HG03565 (cell line): ENCODE measurements around the gene CST8.
"Not testable (repeated sequence)": the region's sequence is repeated elsewhere in the genome, so short reads cannot be mapped to it uniquely, and the experiment has no call there.

Experiments
- ATAC-seq: cut with Tn5 transposase; IDR thresholded peaks from one replicate; pipeline ENCODE4 v1.9.1; 2021; ENCODE audit warnings: mild to moderate bottlenecking, moderate library complexity; ENCODE audit not compliant: unreplicated experiment

Gene CST8

GRCh38 chr20:23490817-23491216 is at the start of gene CST8:
TSS of gene CST8 (plus strand) at chr20:23491117. CDS start at chr20:23491668, 551 bp downstream.
- ATAC-seq = no peak

- no peak for ATAC-seq
Measured at GRCh38 chr20:23441850-23442313, 49.0 kb upstream of the CST8 start.

GRCh38 chr20:23442436-23442835 is 48.5 kb upstream of the CST8 start:
- ATAC-seq = no peak

- no peak for ATAC-seq
Measured at GRCh38 chr20:23444859-23445258, 46.1 kb upstream of the CST8 start.

GRCh38 chr20:23445596-23446217 is 45.2 kb upstream of the CST8 start:
- no peak for ATAC-seq

- no peak for ATAC-seq
Measured at GRCh38 chr20:23446505-23446904, 44.4 kb upstream of the CST8 start.

- no peak for ATAC-seq
Measured at GRCh38 chr20:23448167-23448566, 42.8 kb upstream of the CST8 start.

- no peak for ATAC-seq
Measured at GRCh38 chr20:23449421-23449820, 41.5 kb upstream of the CST8 start.

GRCh38 chr20:23450877-23451276 is 40.0 kb upstream of the CST8 start:
- no peak for ATAC-seq

GRCh38 chr20:23451956-23452487 is 38.9 kb upstream of the CST8 start:
- no peak for ATAC-seq

- ATAC-seq = no peak
Measured at GRCh38 chr20:23452776-23453175, 38.1 kb upstream of the CST8 start, which contains the start of gene CST11. TSS of gene CST11 (minus strand) at chr20:23452876. CDS start at chr20:23452811, 65 bp downstream.

GRCh38 chr20:23453549-23454543 is 37.1 kb upstream of the CST8 start:
- ATAC-seq = no peak

GRCh38 chr20:23454816-23455215 is 36.1 kb upstream of the CST8 start:
- ATAC-seq = no peak

GRCh38 chr20:23455639-23456038 is 35.3 kb upstream of the CST8 start:
- ATAC-seq = no peak

GRCh38 chr20:23456409-23456808 is 34.5 kb upstream of the CST8 start:
- ATAC-seq = no peak

GRCh38 chr20:23456873-23457272 is 34.0 kb upstream of the CST8 start:
- ATAC-seq = no peak

- no peak for ATAC-seq
Measured at GRCh38 chr20:23459461-23460150, 31.3 kb upstream of the CST8 start.

GRCh38 chr20:23461180-23461579 is 29.7 kb upstream of the CST8 start:
- no peak for ATAC-seq

- not testable (repeated sequence) for ATAC-seq
Measured at GRCh38 chr20:23466961-23467360, 24.0 kb upstream of the CST8 start.

GRCh38 chr20:23472306-23472705 is 18.6 kb upstream of the CST8 start:
- not testable (repeated sequence) for ATAC-seq

GRCh38 chr20:23473293-23473692 is 17.6 kb upstream of the CST8 start:
- ATAC-seq = not testable (repeated sequence)
